Lung (tissue), 12 donors: Measurements from ENCODE around the gene PXK. TPM values are rescaled to one million over a fixed set of nuclear protein-coding genes. Genes with fewer than 3 reads are reported as not detected.

Experiments used
- ATAC-seq: fragments of 200-7000 bp; cut with Tn5 transposase; one replicate; pipeline ENCODE4 v1.9.1; 2020; ENCODE audit warnings: moderate number of reproducible peaks; ENCODE audit not compliant: insufficient read depth, low FRiP score
- DNase-seq, 3 donors: peaks; one replicate each; pipeline ENCODE4 v3.0.0-alpha.2; 2013 to 2017
- H3K27ac ChIP-seq, 2 donors: one replicate each; pipeline ENCODE4 v1.5.1; 2013; ENCODE audit warnings: mild to moderate bottlenecking in 2 of 2, moderate library complexity in 2 of 2, control low read depth in 1 of 2, inconsistent platforms in 1 of 2, low read depth in 1 of 2, low read length in 1 of 2
- H3K27me3 ChIP-seq, 3 donors: one replicate each; pipeline ENCODE4 v1.5.1; 2013; ENCODE audit warnings: low read length in 2 of 3; ENCODE audit not compliant: control insufficient read depth in 3 of 3, insufficient read depth in 3 of 3
- H3K36me3 ChIP-seq, 4 donors: one replicate each; pipeline ENCODE4 v1.5.1; 2013; ENCODE audit warnings: low read length in 4 of 4, mild to moderate bottlenecking in 1 of 4, moderate library complexity in 1 of 4; ENCODE audit not compliant: control insufficient read depth in 4 of 4, insufficient read depth in 4 of 4
- H3K4me1 ChIP-seq, 5 donors: one replicate each; pipeline ENCODE4 v1.5.1; 2013; ENCODE audit warnings: low read length in 5 of 5, mild to moderate bottlenecking in 2 of 5, moderate library complexity in 1 of 5; ENCODE audit not compliant: control insufficient read depth in 5 of 5, insufficient read depth in 5 of 5
- H3K4me3 ChIP-seq: one replicate; pipeline ENCODE4 v1.5.1; 2013; ENCODE audit warnings: mild to moderate bottlenecking, control low read depth, moderate library complexity
- H3K9ac ChIP-seq, 2 donors: one replicate each; pipeline ENCODE4 v1.5.1; 2013; ENCODE audit warnings: low read length in 2 of 2, control low read depth in 1 of 2; ENCODE audit not compliant: insufficient read depth in 1 of 2
- H3K9me3 ChIP-seq, 4 donors: one replicate each; pipeline ENCODE4 v1.5.1; 2013; ENCODE audit warnings: low read length in 3 of 4, mild to moderate bottlenecking in 1 of 4, moderate library complexity in 1 of 4; ENCODE audit not compliant: control insufficient read depth in 4 of 4, insufficient read depth in 3 of 4
- CTCF ChIP-seq: IDR thresholded peaks from 2 replicates; pipeline ENCODE4 v1.5.1; 2012; ENCODE audit warnings: mild to moderate bottlenecking; ENCODE audit errors: control extremely low read depth, extremely low read depth
- WGBS, 2 donors: extraction: QIAGEN DNeasy Blood & Tissue Kit; methylation state at CpG; one replicate each; pipeline ENCODE4 v1.1.7; 2013; 5-methylcytosine and 5-hydroxymethylcytosine counted together
- polyA plus RNA-seq, 2 donors: library from polyadenylated mRNA; stranded (reverse); fragments of 200-250 nt; gene quantifications; one replicate each; pipeline ENCODE4 v1.2.1, GENCODE V29; 2013
- total RNA-seq, 2 donors: library from RNA; depleted of rRNA in 1 of 2; stranded (reverse); fragments of >200 nt in 1 of 2; gene quantifications; one replicate each; pipeline ENCODE4 v1.2.1, GENCODE V29; 2014 to 2021
- donor health status: control.
- donor health status: control.
- donor health status: Bipolar disorder and iron deficiency.
- donor health status: healthy.
- donor health status: DM: yes; HTN: yes; CAD: no.

PXK gene
- total and polyA plus RNA-seq, 4 donors = 6.0 to 41.7 (median 22.1) TPM

GRCh38 chr3:58471025-58471887, 138.6 kb downstream of the PXK start:
- peak in 2 of 3 donors; percentile 36 to 68 for DNase-seq
- no peaks in the 10 kb centered on the region for H3K9me3 ChIP-seq
- no peaks in the 10 kb centered on the region for H3K27me3 ChIP-seq
- no peak overlapping the region for H3K4me3 ChIP-seq
- H3K4me1 ChIP-seq = peaks cover 0 to 6% (median 0%) of the 10 kb centered on the region in 5 donors
- WGBS, 2 donors = 46 to 47% methylated on average over 10 of the region's 10 CpGs
- no peak overlapping the region for H3K9ac ChIP-seq
- ATAC-seq = peak; percentile 85
- no peak for TF ChIP-seq CTCF
- no peaks in the 10 kb centered on the region for H3K36me3 ChIP-seq
- H3K27ac ChIP-seq = peak overlapping the region in 1 of 2 donors; percentile 74

GRCh38 chr3:58473275-58473674, 140.6 kb downstream of the PXK start:
- no peak for TF ChIP-seq CTCF
- Histone ChIP-seq H3K27me3 (no peaks in the 10 kb centered on the region), H3K36me3 (no peaks in the 10 kb centered on the region), H3K9ac (no peak overlapping the region), H3K27ac (no peak overlapping the region), H3K4me3 (no peak overlapping the region), H3K9me3 (no peaks in the 10 kb centered on the region), H3K4me1 (peaks cover 0 to 6% (median 0%) of the 10 kb centered on the region in 5 donors)
- DNase-seq (no peak), ATAC-seq (no peak)
- WGBS, 2 donors = 89 to 95% methylated on average over 1 of the region's 1 CpG

GRCh38 chr3:58474348-58474911, 141.7 kb downstream of the PXK start:
- no peaks in the 10 kb centered on the region for H3K27me3 ChIP-seq
- no peak for TF ChIP-seq CTCF
- no peaks in the 10 kb centered on the region for H3K9me3 ChIP-seq
- 80 to 94% methylated on average over 1 of the region's 1 CpG for WGBS, 2 donors
- ATAC-seq (no peak), DNase-seq (no peak)
- H3K9ac ChIP-seq = no peak overlapping the region
- peaks cover 0 to 6% (median 0%) of the 10 kb centered on the region in 5 donors for H3K4me1 ChIP-seq
- H3K36me3 ChIP-seq = no peaks in the 10 kb centered on the region
- no peak overlapping the region for H3K4me3 ChIP-seq
- H3K27ac ChIP-seq = no peak overlapping the region
